Activated CD8-positive, alpha-beta memory T cell treated with anti-CD3 and anti-CD28 coated beads, Interleukin-2, amount 10 ng/mL, durations not matched to agents 7 days and 5 days (primary cell): ENCODE results near the gene GMDS. TPM values are rescaled to one million over a fixed set of nuclear protein-coding genes. Genes with fewer than 3 reads are reported as not detected.

Experiments used
- ATAC-seq: fragments of 150-1000 bp; cut with Tn5 transposase; one replicate; pipeline ENCODE4 v1.10.0; 2021; ENCODE audit warnings: moderate library complexity
- CTCF ChIA-PET: fragments of 350-600 bp; sonication (Branson Sonifier 250); formaldehyde crosslinking; loops from one replicate; lab custom pipeline; 2021; ENCODE audit warnings: antibody characterized with exemption; lab: Charles Lee
- DNase-seq: peaks from one replicate; pipeline ENCODE4 v3.0.0-alpha.2; 2020
- H3K27ac Mint-ChIP-seq: one replicate; pipeline ENCODE4 v1.8.0; 2021; ENCODE audit warnings: mild to moderate bottlenecking, mixed read lengths
- H3K27me3 Mint-ChIP-seq: one replicate; pipeline ENCODE4 v1.8.0; 2021; ENCODE audit warnings: mixed read lengths
- H3K36me3 Mint-ChIP-seq: one replicate; pipeline ENCODE4 v1.8.0; 2021; ENCODE audit warnings: mild to moderate bottlenecking, mixed read lengths
- H3K4me1 Mint-ChIP-seq: one replicate; pipeline ENCODE4 v1.8.0; 2021; ENCODE audit warnings: mixed read lengths
- H3K4me3 Mint-ChIP-seq: one replicate; pipeline ENCODE4 v1.8.0; 2021; ENCODE audit warnings: mild to moderate bottlenecking, moderate library complexity, mixed read lengths
- H3K9me3 Mint-ChIP-seq: one replicate; pipeline ENCODE4 v1.8.0; 2022; ENCODE audit warnings: low read depth, mixed read lengths
- total RNA-seq, 2 experiments: library from RNA; stranded (reverse); gene quantifications; one replicate each; pipeline ENCODE4 v1.2.3, GENCODE V29; 2021

Gene GMDS
- total RNA-seq, 2 experiments from 2014 or later = 28.2 to 36.9 TPM

DNA sequence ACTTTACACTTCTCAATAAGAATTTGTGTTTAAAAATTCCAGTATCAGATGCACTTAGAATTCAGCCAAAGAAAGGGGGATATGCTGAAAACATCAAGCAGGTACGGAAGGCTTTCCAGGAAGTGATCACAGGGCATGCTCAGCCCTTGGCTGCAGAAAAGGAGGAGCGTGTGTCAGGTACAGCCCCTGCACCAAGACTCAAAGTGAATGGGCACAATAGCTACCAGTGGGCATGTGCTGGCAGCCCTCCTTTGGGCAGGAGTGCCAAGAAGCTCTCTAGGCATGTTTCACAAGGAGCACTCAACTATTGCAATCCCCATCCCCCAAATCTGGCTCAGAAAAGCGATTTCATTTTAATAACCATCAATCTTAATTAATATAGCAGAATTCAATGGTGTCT, 298.8 kb downstream of the GMDS start:
- Mint-ChIP-seq H3K9me3 (no peaks in the 10 kb centered on the region), H3K27me3 (no peaks in the 10 kb centered on the region), H3K27ac (no peak overlapping the region), H3K4me3 (no peak overlapping the region), H3K36me3 (no peaks in the 10 kb centered on the region), H3K4me1 (no peaks in the 10 kb centered on the region)
- ATAC-seq (no peak), DNase-seq (no peak)
- CTCF ChIA-PET = no interaction called here

DNA sequence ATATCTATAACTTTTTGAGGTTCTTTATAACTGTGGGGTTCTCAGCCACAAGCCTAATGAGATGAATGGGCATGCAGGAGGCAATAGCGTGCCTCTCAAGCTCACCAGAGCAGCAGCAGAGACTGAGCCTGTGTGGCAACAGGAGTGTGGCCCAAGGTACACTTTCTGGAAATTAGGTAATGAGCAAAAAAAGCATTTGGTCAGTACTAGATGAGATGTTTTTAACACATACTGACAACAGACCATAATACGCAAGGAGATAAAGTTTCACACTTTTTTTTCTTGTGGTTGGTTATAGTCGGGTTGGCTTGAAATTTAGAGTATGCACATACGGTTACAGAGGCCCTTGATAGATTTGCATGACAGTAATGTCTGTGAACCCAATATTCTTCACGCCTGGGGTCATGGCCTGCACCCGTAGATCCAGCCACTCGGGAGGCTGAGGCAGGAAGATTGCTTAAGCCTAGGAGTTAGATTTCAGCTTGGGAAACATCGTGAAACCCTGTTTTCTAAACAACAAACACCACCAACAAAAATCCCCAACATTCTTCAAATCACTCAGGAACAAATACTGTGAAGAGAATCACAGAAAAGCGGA, 300.1 kb downstream of the GMDS start:
- Mint-ChIP-seq H3K27ac (no peak overlapping the region), H3K27me3 (no peaks in the 10 kb centered on the region), H3K4me3 (no peak overlapping the region), H3K36me3 (no peaks in the 10 kb centered on the region), H3K4me1 (no peaks in the 10 kb centered on the region), H3K9me3 (no peaks in the 10 kb centered on the region)
- no peak for ATAC-seq
- CTCF ChIA-PET = no interaction called here
- DNase-seq = no peak

DNA sequence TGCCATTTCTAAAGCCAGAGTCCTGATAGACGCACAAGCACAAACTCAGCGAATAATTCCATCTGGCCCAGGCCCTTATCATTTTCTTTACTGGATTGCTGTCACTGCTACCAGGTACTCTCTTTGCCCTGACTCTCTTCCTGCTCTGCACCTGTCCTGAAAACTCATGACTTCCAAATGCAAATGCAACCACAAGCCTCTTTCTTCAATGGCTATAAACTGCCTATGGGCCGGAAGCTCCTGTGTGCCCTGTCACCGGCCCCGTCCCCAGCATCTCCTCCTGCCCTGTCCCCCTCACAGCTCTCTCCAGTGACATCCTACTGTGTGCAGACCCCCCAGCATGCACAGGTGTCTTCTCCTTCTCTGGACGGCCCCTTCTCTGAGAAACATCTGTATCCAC, 302.6 kb downstream of the GMDS start:
- no peak overlapping the region for H3K4me3 Mint-ChIP-seq
- no peak for ATAC-seq
- no peak for DNase-seq
- CTCF ChIA-PET = no interaction called here
- H3K4me1 Mint-ChIP-seq = no peaks in the 10 kb centered on the region
- H3K27me3 Mint-ChIP-seq = no peaks in the 10 kb centered on the region
- H3K27ac Mint-ChIP-seq = no peak overlapping the region
- H3K36me3 Mint-ChIP-seq = peaks cover 1% of the 10 kb centered on the region
- H3K9me3 Mint-ChIP-seq = no peaks in the 10 kb centered on the region

DNA sequence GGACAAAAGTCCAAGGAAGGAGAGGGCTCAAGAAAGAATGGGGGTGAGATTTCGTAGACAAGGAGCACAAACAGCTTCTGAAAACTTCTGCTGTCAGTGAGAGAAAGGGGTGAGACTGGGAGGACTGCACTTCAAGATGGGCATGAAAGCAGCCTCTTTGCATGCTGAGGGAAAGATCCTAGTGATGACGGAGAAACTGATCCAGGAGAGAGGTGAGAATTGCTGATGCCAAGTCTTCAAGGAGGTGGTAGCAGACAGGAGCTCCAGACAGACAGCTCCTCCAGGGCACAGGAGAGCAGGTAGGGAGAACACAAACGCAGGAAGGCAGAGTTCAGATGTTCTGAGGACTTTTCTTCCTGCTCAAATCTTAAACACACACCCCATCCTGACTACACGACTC, 303.9 kb downstream of the GMDS start:
- DNase-seq = no peak
- no peaks in the 10 kb centered on the region for H3K27me3 Mint-ChIP-seq
- CTCF ChIA-PET = no interaction called here
- H3K36me3 Mint-ChIP-seq = peaks cover 4% of the 10 kb centered on the region
- H3K27ac Mint-ChIP-seq = no peak overlapping the region
- H3K4me1 Mint-ChIP-seq = no peaks in the 10 kb centered on the region
- H3K9me3 Mint-ChIP-seq = no peaks in the 10 kb centered on the region
- no peak for ATAC-seq
- H3K4me3 Mint-ChIP-seq = no peak overlapping the region

DNA sequence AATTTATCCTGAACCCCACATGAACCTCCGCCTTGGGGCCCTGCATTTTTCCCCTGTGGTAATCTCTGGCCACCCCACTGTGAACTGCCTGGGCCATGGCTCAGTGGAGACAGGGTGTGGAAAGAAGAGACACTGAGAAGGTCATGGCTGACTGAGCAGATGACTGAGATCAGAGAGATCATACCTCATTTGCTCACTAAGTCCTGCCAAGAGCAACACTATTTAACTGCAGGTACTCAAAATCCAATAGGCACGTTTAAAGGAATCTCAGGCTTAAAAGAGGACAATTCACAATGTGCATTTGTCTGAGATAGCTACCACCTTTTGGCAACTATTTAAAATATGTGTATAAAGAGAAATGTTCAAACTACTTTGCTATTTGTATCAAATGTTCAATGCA, 305.0 kb downstream of the GMDS start:
- ATAC-seq (no peak), DNase-seq (no peak)
- H3K4me3 Mint-ChIP-seq = no peak overlapping the region
- no peaks in the 10 kb centered on the region for H3K27me3 Mint-ChIP-seq
- no peaks in the 10 kb centered on the region for H3K4me1 Mint-ChIP-seq
- H3K27ac Mint-ChIP-seq = no peak overlapping the region
- H3K36me3 Mint-ChIP-seq = peaks cover 8% of the 10 kb centered on the region
- CTCF ChIA-PET = no interaction called here
- no peaks in the 10 kb centered on the region for H3K9me3 Mint-ChIP-seq

DNA sequence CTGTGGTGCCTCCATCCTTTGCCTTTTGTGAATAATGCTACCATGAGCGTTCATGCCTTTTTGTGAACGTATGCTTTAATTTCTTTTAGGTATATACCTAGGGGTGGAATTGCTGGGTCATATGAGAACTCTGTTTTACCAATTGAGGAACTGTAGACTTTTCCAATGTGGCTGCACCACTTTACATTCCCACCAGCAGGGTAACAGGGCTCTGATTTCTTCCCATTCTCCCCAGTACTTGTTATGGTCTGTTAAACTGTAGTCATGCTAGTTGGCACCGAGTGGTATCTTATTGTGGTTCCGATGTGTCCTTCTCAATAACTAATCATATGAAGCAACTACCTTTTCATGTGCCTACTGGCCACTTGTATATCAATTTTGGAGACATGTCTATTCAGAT, 312.1 kb downstream of the GMDS start:
- ATAC-seq (no peak), DNase-seq (no peak)
- CTCF ChIA-PET = no interaction called here
- Mint-ChIP-seq H3K4me1 (no peaks in the 10 kb centered on the region), H3K27ac (no peak overlapping the region), H3K27me3 (no peaks in the 10 kb centered on the region), H3K9me3 (peaks cover 4% of the 10 kb centered on the region), H3K4me3 (no peak overlapping the region), H3K36me3 (peaks cover 16% of the 10 kb centered on the region)

DNA sequence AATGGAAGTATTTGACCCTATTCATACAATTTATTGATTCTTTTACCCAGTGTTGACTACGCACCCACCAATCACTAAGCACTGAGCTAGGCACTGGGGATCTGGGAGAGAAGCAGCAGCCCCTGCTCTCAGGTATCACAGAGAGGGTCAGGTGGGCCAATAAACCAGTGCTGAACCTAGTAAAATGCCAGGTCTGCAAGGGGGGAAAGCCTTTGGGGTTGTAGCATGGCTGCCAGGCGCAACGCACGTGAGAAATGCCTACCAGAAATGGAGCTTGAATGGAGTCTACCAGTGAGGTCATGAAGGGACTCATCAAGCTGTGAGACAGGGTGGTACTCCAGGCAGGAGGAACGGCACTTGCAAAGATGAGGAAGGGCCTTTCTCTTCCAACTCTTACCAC, 313.6 kb downstream of the GMDS start:
- ATAC-seq = no peak
- peaks cover 17% of the 10 kb centered on the region for H3K36me3 Mint-ChIP-seq
- CTCF ChIA-PET = interaction anchor here (0.8 kb wide), 1 partner anchor 270 kb away, joined by 4 read pairs; no protein-coding TSS in a partner anchor
- no peak for DNase-seq
- peaks cover 6% of the 10 kb centered on the region for H3K9me3 Mint-ChIP-seq
- no peak overlapping the region for H3K27ac Mint-ChIP-seq
- no peaks in the 10 kb centered on the region for H3K27me3 Mint-ChIP-seq
- H3K4me3 Mint-ChIP-seq = no peak overlapping the region
- no peaks in the 10 kb centered on the region for H3K4me1 Mint-ChIP-seq

DNA sequence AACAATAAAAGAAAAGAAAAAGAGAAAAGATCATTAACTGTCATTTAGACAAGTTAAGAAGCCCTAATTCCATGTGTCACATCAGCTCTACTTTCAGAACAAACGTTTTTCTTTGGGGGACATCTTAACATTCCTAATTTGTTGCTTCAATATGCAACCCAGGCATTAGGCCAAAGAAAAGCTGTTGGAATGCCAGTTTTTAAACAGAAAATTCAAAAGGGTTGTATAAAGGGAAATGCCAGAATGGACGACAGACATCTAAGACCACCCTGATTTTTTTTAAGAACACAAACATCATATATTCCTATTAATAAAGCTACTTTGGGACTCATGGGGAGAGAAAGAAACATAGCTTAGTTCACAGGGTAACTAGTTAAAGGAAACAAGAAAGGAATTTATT, 315.0 kb downstream of the GMDS start:
- CTCF ChIA-PET = interaction anchor here (0.6 kb wide), 1 partner anchor 20 kb away, joined by 3 read pairs; no protein-coding TSS in a partner anchor
- ATAC-seq = no peak
- H3K4me1 Mint-ChIP-seq = no peaks in the 10 kb centered on the region
- H3K27ac Mint-ChIP-seq = no peak overlapping the region
- H3K36me3 Mint-ChIP-seq = peaks cover 16% of the 10 kb centered on the region
- H3K4me3 Mint-ChIP-seq = no peak overlapping the region
- peaks cover 6% of the 10 kb centered on the region for H3K9me3 Mint-ChIP-seq
- DNase-seq = no peak
- H3K27me3 Mint-ChIP-seq = no peaks in the 10 kb centered on the region

DNA sequence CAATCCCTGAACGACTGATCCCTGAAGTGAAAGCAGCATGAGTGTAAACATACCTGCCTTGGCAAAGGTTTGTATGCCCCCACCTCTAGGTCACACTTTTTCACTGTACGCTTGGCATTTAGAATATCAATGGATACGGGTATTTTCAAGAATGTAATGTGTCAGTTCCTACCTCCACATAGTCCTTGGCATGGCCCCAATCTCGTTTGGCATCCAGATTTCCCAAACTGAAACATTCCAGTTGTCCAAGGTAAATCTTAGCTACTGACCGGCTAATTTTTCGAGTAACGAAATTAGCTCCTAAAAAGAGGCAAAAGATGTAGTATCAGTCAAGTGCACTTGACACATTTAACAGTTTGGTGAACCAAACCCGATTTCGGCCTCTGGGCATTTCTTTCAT, 315.5 kb downstream of the GMDS start:
- DNase-seq (no peak), ATAC-seq (no peak)
- Mint-ChIP-seq H3K4me1 (no peaks in the 10 kb centered on the region), H3K9me3 (peaks cover 6% of the 10 kb centered on the region), H3K27me3 (no peaks in the 10 kb centered on the region), H3K27ac (no peak overlapping the region), H3K36me3 (peaks cover 16% of the 10 kb centered on the region), H3K4me3 (no peak overlapping the region)
- CTCF ChIA-PET = interaction anchor here (0.6 kb wide), 1 partner anchor 20 kb away, joined by 3 read pairs; no protein-coding TSS in a partner anchor

DNA sequence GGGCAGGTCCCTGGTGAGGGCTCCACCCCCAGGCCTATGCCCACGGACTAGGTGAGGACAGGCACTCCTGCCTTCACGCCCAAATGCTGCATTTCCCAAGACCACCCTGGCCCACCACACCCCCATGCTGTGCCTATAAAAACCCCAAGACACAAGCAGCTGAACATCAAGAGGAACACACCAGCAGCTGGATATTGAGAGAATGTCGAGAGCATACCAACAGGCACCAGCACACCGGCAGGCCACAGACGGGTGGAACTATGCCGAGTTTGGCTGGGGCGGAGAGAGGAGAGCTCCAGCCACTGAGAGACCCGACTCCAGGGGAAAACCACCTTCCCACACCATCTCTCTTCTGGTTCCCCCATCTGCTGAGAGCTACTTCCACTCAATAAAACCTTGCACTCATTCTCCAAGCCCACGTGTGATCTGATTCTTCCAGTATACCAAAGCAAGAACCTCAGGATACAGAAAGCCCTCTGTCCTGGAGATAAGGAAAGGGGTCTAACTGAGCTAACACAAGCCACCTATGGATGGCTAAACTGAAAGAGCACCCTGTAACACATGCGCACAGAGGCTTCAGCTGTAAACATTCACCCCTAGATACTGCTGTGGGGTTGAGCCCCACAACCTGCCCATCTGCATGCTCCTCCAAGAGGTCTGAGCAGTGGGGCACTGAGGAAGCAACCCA, 319.5 kb downstream of the GMDS start:
- CTCF ChIA-PET = no interaction called here
- no peak for DNase-seq
- peaks cover 15% of the 10 kb centered on the region for H3K36me3 Mint-ChIP-seq
- H3K9me3 Mint-ChIP-seq = peaks cover 2% of the 10 kb centered on the region
- no peaks in the 10 kb centered on the region for H3K27me3 Mint-ChIP-seq
- H3K27ac Mint-ChIP-seq = no peak overlapping the region
- no peak overlapping the region for H3K4me3 Mint-ChIP-seq
- no peaks in the 10 kb centered on the region for H3K4me1 Mint-ChIP-seq
- no peak for ATAC-seq

DNA sequence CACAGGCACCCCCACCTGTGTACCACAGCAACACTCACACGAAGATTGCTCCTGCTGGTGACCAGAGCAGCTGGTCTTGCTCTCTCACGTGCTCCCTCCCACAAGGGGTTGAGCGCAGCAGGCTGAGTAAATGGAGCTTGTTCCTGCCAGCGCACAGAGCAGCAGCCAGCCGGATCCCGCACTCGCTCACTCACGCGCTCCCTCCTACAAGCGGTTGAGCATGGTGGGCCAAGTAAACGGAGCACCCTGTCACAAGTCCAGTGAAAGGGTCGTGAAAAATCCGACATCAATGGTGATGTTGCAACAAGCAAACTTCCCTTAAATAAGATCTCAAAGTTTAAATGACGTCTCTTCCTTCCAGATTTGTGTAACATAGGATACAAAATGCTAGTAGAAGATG, 322.0 kb downstream of the GMDS start:
- ATAC-seq = no peak
- Mint-ChIP-seq H3K27me3 (no peaks in the 10 kb centered on the region), H3K27ac (no peak overlapping the region), H3K4me1 (no peaks in the 10 kb centered on the region), H3K36me3 (peaks cover 6% of the 10 kb centered on the region), H3K4me3 (no peak overlapping the region), H3K9me3 (peaks cover 2% of the 10 kb centered on the region)
- DNase-seq = no peak
- CTCF ChIA-PET = no interaction called here

DNA sequence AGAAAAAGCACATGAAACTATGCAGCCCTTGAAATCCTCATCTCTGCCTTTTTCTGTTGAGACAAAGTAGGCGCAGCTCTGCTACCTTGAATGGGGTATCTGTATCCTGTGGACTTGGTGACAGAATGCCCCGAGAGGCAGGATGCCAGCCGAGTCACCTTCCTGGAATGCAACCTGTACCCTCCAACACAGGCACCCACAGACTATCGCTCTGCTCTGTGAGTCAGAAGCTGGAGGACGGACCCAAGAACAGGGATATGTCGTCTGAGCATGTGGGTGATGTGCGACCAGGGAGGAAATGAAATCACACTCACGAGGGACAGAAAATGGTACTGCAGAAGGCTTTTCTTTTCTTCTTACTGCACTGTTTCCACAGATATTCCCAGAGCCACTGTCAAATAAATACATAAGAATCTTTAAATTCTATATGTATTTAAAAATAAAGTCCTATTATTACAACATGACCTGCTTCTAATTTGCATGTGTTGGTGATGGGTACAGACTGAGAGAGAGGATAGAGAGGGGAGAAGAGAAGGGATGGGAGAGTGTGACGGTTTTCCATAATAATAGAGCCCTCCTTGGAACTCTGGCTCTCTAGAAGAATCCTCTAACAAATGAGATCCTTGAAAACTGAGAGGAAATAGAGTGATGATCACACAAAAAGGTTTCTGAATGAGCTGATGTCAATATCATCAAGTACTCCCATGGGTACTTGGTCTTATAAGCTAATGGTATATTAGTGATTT, 327.6 kb downstream of the GMDS start:
- Mint-ChIP-seq H3K9me3 (no peaks in the 10 kb centered on the region), H3K27ac (no peak overlapping the region), H3K4me3 (no peak overlapping the region), H3K27me3 (no peaks in the 10 kb centered on the region), H3K4me1 (peaks cover 5% of the 10 kb centered on the region), H3K36me3 (no peaks in the 10 kb centered on the region)
- ATAC-seq (peak; percentile 30), DNase-seq (peak; percentile 46)
- CTCF ChIA-PET = no interaction called here

DNA sequence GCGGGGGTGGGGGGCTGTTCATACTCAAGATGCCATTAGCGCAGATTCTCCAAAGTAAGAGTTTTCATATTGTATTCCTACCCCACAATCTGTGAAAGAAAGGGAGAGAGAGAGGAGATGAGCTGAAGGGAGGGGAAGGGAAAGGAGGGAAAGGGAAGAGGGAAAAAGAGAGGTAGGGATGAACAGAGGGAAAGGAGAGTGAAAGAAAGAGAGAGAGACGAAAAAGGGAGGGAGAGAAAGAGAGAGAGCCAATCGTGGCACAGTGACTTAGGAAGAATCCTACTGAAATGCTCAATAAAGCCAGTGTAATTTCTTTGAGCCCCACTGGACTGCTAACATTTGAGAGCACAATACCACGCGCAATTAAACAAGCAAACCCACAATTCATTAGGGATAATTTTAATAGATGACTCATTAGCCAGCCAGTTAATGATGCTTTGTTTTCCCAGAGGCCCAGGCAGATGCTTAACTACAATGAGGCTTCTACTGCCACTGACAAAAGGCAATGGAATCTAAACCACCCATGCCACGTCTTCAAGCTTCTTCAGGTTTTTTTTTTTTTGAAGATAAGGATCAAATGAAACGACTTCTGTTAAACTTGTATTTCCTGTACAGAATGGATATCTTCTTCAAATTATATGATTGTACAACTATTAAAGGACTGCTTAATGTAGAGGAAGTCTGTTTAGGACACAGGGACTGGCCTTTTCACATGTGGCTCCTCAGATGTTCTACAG, 328.9 kb downstream of the GMDS start:
- CTCF ChIA-PET = no interaction called here
- no peak overlapping the region for H3K4me3 Mint-ChIP-seq
- no peaks in the 10 kb centered on the region for H3K36me3 Mint-ChIP-seq
- DNase-seq (no peak), ATAC-seq (no peak)
- H3K27ac Mint-ChIP-seq = no peak overlapping the region
- no peaks in the 10 kb centered on the region for H3K9me3 Mint-ChIP-seq
- H3K27me3 Mint-ChIP-seq = no peaks in the 10 kb centered on the region
- peaks cover 5% of the 10 kb centered on the region for H3K4me1 Mint-ChIP-seq
